ENCODE data around the gene TAS1R2.
A peak's percentile ranks its signal among the peaks of the same experiment; 100 is the strongest.
"Not testable (repeated sequence)": the region's sequence is repeated elsewhere in the genome, so short reads cannot be mapped to it uniquely, and the experiment has no call there.

Gene TAS1R2

GRCh38 chr1:18868354-18868753 is 8.9 kb upstream of the TAS1R2 start:
- DNase-seq: no peak

GRCh38 chr1:18866846-18867245 is 7.4 kb upstream of the TAS1R2 start:
- no peak for DNase-seq

GRCh38 chr1:18866314-18866713 is 6.9 kb upstream of the TAS1R2 start:
- DNase-seq: no peak

- DNase-seq: no peak
These were observed 5.7 kb upstream of the TAS1R2 start for GRCh38 chr1:18865176-18865575.

- DNase-seq: no peak
These were observed 2.1 kb upstream of the TAS1R2 start for GRCh38 chr1:18861590-18861989.

- no peak for DNase-seq
These were observed 1.6 kb upstream of the TAS1R2 start for GRCh38 chr1:18861082-18861481.

GRCh38 chr1:18858070-18858688 is 1.3 kb downstream of the TAS1R2 start:
- no peak for DNase-seq

- no peak for DNase-seq
These were observed 3.0 kb downstream of the TAS1R2 start for GRCh38 chr1:18856435-18856834.

- DNase-seq: no peak
These were observed 3.9 kb downstream of the TAS1R2 start for GRCh38 chr1:18855573-18855972.

GRCh38 chr1:18854331-18855025 is 5.0 kb downstream of the TAS1R2 start:
- DNase-seq: no peak

- no peak for DNase-seq
These were observed 7.0 kb downstream of the TAS1R2 start for GRCh38 chr1:18852501-18852900.

GRCh38 chr1:18849261-18849711 is 10.2 kb downstream of the TAS1R2 start:
- DNase-seq: no peak

GRCh38 chr1:18847723-18848122 is 11.7 kb downstream of the TAS1R2 start:
- not testable (repeated sequence) for DNase-seq

- no peak for DNase-seq
These were observed 19.3 kb downstream of the TAS1R2 start for GRCh38 chr1:18840145-18840544.

- DNase-seq: no peak
These were observed 22.8 kb downstream of the TAS1R2 start for GRCh38 chr1:18836654-18837053.

- DNase-seq: not testable (repeated sequence)
These were observed 27.1 kb downstream of the TAS1R2 start for GRCh38 chr1:18832319-18832718.

- DNase-seq: no peak
These were observed 27.8 kb downstream of the TAS1R2 start for GRCh38 chr1:18831656-18832055.

- DNase-seq: no peak
These were observed 28.9 kb downstream of the TAS1R2 start for GRCh38 chr1:18830596-18830995.

- DNase-seq: no peak
These were observed 29.8 kb downstream of the TAS1R2 start for GRCh38 chr1:18829671-18830070.

- peak; percentile 12 for DNase-seq
These were observed 31.2 kb downstream of the TAS1R2 start for GRCh38 chr1:18828224-18828623.

GRCh38 chr1:18823438-18823837 is 36.0 kb downstream of the TAS1R2 start:
- DNase-seq: no peak

- DNase-seq: peak; percentile 32
These were observed 38.4 kb downstream of the TAS1R2 start for GRCh38 chr1:18820791-18821641.

GRCh38 chr1:18819986-18820790 is 39.3 kb downstream of the TAS1R2 start:
- no peak for DNase-seq

All from CD4-positive, alpha-beta T cell treated with Interleukin-21 for 1 hour (primary cell).